HepG2 (cell line): ENCODE measurements around the gene NUDT3. TPM values are rescaled to one million over a fixed set of nuclear protein-coding genes. Genes with fewer than 3 reads are reported as not detected.
A peak's percentile ranks its signal among the peaks of the same experiment; 100 is the strongest.

ENCODE experiments used
- AGO1 ChIP-seq: fragments of 200-400 bp; formaldehyde crosslinking; IDR thresholded peaks from 2 replicates; pipeline ENCODE4 v1.6.1; 2017; ENCODE audit warnings: mild to moderate bottlenecking, low read depth, low read length, moderate library complexity; ENCODE audit not compliant: poor library complexity, severe bottlenecking
- DDIT3 ChIP-seq: sonication (generic); formaldehyde crosslinking; IDR thresholded peaks from 2 replicates; pipeline ENCODE4 v1.4.0; 2020; ENCODE audit warnings: mild to moderate bottlenecking, missing genetic modification reagents
- HDAC2 ChIP-seq: sonication (generic); formaldehyde crosslinking; IDR thresholded peaks from 2 replicates; pipeline ENCODE4 v1.4.0; 2020; ENCODE audit warnings: missing genetic modification reagents
- HMGXB4 ChIP-seq, 2 experiments: sonication (generic) in 1 of 2; formaldehyde crosslinking in 1 of 2; IDR thresholded peaks; 2 replicates each; pipeline versions ENCODE4 v1.4.0 to v1.6.1; 2018 to 2020; ENCODE audit warnings: missing genetic modification reagents in 2 of 2, borderline replicate concordance in 1 of 2, low read depth in 1 of 2, mild to moderate bottlenecking in 1 of 2, missing biosample characterization in 1 of 2
- SALL2 ChIP-seq: sonication (generic); formaldehyde crosslinking; IDR thresholded peaks from 2 replicates; pipeline ENCODE4 v1.8.1; 2023; ENCODE audit warnings: mild to moderate bottlenecking, missing genetic modification reagents, inconsistent platforms
- SAP130 ChIP-seq: IDR thresholded peaks from 2 replicates; pipeline ENCODE4 v1.6.1; 2016; ENCODE audit warnings: low read depth
- TBL1XR1 ChIP-seq: fragments of 150-350 bp; IDR thresholded peaks from 2 replicates; pipeline ENCODE4 v1.6.1; 2014; ENCODE audit warnings: borderline replicate concordance, low read length; ENCODE audit not compliant: partially characterized antibody
- THYN1 ChIP-seq: sonication (generic); formaldehyde crosslinking; IDR thresholded peaks from 2 replicates; pipeline ENCODE4 v1.8.1; 2023; ENCODE audit warnings: low read depth, mild to moderate bottlenecking, moderate library complexity, missing genetic modification reagents, borderline replicate concordance
- ZBTB42 ChIP-seq: sonication (generic); formaldehyde crosslinking; IDR thresholded peaks from 2 replicates; pipeline ENCODE4 v1.5.0; 2020; ENCODE audit warnings: mild to moderate bottlenecking, missing genetic modification reagents
- ZNF101 ChIP-seq: sonication (generic); formaldehyde crosslinking; IDR thresholded peaks from 2 replicates; pipeline ENCODE4 v1.4.0; 2020; ENCODE audit warnings: mild to moderate bottlenecking, low read depth, missing genetic modification reagents, borderline replicate concordance
- ZNF121 ChIP-seq: sonication (generic); formaldehyde crosslinking; IDR thresholded peaks from 2 replicates; pipeline ENCODE4 v1.5.0; 2020; ENCODE audit warnings: mild to moderate bottlenecking, missing genetic modification reagents
- ZNF274 ChIP-seq: sonication (generic); formaldehyde crosslinking; IDR thresholded peaks from 2 replicates; pipeline ENCODE4 v1.5.1; 2020; ENCODE audit warnings: mild to moderate bottlenecking, missing genetic modification reagents
- ZNF362 ChIP-seq: sonication (generic); formaldehyde crosslinking; IDR thresholded peaks from 2 replicates; pipeline ENCODE4 v1.4.0; 2020; ENCODE audit warnings: missing genetic modification reagents, mild to moderate bottlenecking, borderline replicate concordance
- ZNF660 ChIP-seq: sonication (generic); formaldehyde crosslinking; IDR thresholded peaks from 2 replicates; pipeline ENCODE4 v1.5.1; 2020; ENCODE audit warnings: mild to moderate bottlenecking, low read depth, missing genetic modification reagents, borderline replicate concordance
- ZNF7 ChIP-seq: IDR thresholded peaks from 2 replicates; pipeline ENCODE4 v1.6.1; 2016; ENCODE audit warnings: missing biosample characterization, missing genetic modification reagents
- ZNF747 ChIP-seq: sonication (generic); formaldehyde crosslinking; IDR thresholded peaks from 2 replicates; pipeline ENCODE4 v1.8.1; 2023; ENCODE audit warnings: missing genetic modification reagents, mild to moderate bottlenecking, borderline replicate concordance
- polyA plus RNA-seq, 8 experiments: library from polyadenylated mRNA; depleted of rRNA in 3 of 8; stranded (reverse) in 7 of 8; unstranded in 1 of 8; fragments of >200 nt; fragmentation: Illumina TruSeq in 4 of 8; extraction: Trizol in 4 of 8; gene quantifications; 2 replicates each; pipeline versions ENCODE4 v1.2.1 to v1.2.3, GENCODE V29; 2011 to 2016; ENCODE audit warnings: low read depth in 4 of 8, missing spikeins in 1 of 8, mixed read lengths in 1 of 8; ENCODE audit not compliant: insufficient read depth in 1 of 8
- total RNA-seq, 5 experiments: library from RNA; depleted of rRNA; stranded (reverse); fragments of >200 nt; fragmentation: Illumina TruSeq; extraction: Trizol; gene quantifications; 2 replicates each; pipeline ENCODE4 v1.2.3, GENCODE V29; 2016; ENCODE audit warnings: low read depth in 1 of 5
- TF ChIP-seq, protein P1 (sequence below): sonication (generic); formaldehyde crosslinking; IDR thresholded peaks from 2 replicates; pipeline ENCODE4 v1.4.0; 2020; ENCODE audit warnings: missing genetic modification reagents
- TF ChIP-seq, protein P2 (sequence below): IDR thresholded peaks from 2 replicates; pipeline ENCODE4 v1.6.1; 2012; ENCODE audit warnings: inconsistent platforms
- TF ChIP-seq, protein P3 (sequence below): IDR thresholded peaks from 2 replicates; pipeline ENCODE4 v1.6.1; 2016; ENCODE audit warnings: mild to moderate bottlenecking

NUDT3 gene
- total and polyA plus RNA-seq, 2 of the 13 experiments (the other 11 are each of a cell fraction or from before 2014, with no cell fraction given) = 20.2 to 20.6 TPM

DNA sequence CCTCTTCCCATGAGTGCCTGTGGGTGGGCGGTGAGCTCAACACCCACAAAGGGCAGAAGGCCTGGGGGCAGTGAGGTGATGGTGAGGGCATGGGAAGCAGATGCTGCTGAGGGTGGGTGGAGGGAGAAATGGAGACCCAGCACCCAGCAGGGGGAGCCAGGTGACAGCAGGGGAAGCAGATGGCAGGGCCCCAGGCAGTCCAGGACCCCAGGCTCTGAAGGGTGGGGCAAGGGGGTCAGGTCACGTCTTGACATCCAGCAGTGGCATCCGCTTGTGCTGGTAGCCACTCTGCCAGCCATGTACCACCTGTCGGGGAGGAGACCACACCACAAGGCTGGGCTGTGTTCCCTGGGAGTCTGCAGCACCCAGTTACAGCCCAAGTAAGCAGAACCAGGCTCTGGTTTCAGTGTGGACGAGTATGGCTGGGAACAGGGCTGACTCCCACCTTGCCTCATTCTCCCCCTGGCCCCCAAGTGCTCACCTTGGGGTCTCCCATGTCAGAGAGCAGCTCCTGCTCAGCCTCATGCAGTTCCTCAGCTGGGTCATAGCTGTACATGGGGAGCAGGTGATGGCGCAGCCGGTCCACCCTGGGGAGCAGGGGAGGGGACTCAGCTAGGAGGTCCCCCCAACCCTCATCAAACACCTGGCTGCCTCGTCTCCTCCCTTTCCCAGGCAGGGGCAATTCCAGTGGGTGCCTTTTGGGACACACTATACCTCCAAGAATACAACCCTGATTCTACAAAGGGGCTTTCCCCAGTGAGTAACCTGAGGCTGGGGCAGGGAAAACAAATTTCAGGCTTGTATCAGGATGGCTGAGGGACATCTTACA is 145.7 kb downstream of the NUDT3 start (continued):
- no peak for TF ChIP-seq ZNF101 (CRISPR knock-in tag)
- TF ChIP-seq ZNF7 (CRISPR knock-in tag) = no peak
- TF ChIP-seq DDIT3 (CRISPR knock-in tag) = no peak
- TF ChIP-seq, protein P1, sequence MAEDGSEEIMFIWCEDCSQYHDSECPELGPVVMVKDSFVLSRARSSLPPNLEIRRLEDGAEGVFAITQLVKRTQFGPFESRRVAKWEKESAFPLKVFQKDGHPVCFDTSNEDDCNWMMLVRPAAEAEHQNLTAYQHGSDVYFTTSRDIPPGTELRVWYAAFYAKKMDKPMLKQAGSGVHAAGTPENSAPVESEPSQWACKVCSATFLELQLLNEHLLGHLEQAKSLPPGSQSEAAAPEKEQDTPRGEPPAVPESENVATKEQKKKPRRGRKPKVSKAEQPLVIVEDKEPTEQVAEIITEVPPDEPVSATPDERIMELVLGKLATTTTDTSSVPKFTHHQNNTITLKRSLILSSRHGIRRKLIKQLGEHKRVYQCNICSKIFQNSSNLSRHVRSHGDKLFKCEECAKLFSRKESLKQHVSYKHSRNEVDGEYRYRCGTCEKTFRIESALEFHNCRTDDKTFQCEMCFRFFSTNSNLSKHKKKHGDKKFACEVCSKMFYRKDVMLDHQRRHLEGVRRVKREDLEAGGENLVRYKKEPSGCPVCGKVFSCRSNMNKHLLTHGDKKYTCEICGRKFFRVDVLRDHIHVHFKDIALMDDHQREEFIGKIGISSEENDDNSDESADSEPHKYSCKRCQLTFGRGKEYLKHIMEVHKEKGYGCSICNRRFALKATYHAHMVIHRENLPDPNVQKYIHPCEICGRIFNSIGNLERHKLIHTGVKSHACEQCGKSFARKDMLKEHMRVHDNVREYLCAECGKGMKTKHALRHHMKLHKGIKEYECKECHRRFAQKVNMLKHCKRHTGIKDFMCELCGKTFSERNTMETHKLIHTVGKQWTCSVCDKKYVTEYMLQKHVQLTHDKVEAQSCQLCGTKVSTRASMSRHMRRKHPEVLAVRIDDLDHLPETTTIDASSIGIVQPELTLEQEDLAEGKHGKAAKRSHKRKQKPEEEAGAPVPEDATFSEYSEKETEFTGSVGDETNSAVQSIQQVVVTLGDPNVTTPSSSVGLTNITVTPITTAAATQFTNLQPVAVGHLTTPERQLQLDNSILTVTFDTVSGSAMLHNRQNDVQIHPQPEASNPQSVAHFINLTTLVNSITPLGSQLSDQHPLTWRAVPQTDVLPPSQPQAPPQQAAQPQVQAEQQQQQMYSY (CRISPR knock-in tag) = no peak
- no peak for TF ChIP-seq ZBTB42 (CRISPR knock-in tag)
- TF ChIP-seq, protein P2, sequence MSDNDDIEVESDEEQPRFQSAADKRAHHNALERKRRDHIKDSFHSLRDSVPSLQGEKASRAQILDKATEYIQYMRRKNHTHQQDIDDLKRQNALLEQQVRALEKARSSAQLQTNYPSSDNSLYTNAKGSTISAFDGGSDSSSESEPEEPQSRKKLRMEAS = no peak; the same call in 1 of the 2 replicates
- TF ChIP-seq AGO1 = peak; percentile 88
- peak; percentile 49; the same call in 1 of the 2 replicates for TF ChIP-seq SAP130 (CRISPR knock-in tag)
- no peak for TF ChIP-seq ZNF274 (CRISPR knock-in tag)
- TF ChIP-seq, protein P3, sequence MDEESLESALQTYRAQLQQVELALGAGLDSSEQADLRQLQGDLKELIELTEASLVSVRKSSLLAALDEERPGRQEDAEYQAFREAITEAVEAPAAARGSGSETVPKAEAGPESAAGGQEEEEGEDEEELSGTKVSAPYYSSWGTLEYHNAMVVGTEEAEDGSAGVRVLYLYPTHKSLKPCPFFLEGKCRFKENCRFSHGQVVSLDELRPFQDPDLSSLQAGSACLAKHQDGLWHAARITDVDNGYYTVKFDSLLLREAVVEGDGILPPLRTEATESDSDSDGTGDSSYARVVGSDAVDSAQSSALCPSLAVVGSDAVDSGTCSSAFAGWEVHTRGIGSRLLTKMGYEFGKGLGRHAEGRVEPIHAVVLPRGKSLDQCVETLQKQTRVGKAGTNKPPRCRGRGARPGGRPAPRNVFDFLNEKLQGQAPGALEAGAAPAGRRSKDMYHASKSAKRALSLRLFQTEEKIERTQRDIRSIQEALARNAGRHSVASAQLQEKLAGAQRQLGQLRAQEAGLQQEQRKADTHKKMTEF (CRISPR knock-in tag) = no peak
- 0 out of 2 replicates have a peak, but pooled peaks have one; percentile 21 for TF ChIP-seq ZNF362 (CRISPR knock-in tag)
- TF ChIP-seq SALL2 (CRISPR knock-in tag) = 0 out of 2 replicates have a peak, but pooled peaks have one; percentile 14
- 0 out of 2 replicates have a peak, but pooled peaks have one; percentile 34 for TF ChIP-seq HDAC2 (CRISPR knock-in tag)
- peak in 1 of 2 experiments; percentile 35; a peak in 1 of 4 replicates for TF ChIP-seq HMGXB4 (CRISPR knock-in tag; IDR thresholded peaks at IDR 0.05; ENCODE audit: borderline replicate concordance in 1 of 2, low read depth in 1 of 2)
- TF ChIP-seq ZNF660 (CRISPR knock-in tag) = no peak
- no peak for TF ChIP-seq TBL1XR1
- TF ChIP-seq ZNF747 (CRISPR knock-in tag) = no peak
- TF ChIP-seq THYN1 (CRISPR knock-in tag) = no peak
- no peak for TF ChIP-seq ZNF121 (CRISPR knock-in tag)
